Thoracic aorta (tissue), 2 donors: ENCODE measurements around the gene UNC45A. TPM values are rescaled to one million over a fixed set of nuclear protein-coding genes. Genes with fewer than 3 reads are reported as not detected.

Source experiments
- ATAC-seq: fragments of 150-250 bp; one replicate; pipeline ENCODE4 v1.8.0; 2017; ENCODE audit warnings: low read depth; ENCODE audit not compliant: insufficient number of reproducible peaks, low FRiP score
- DNase-seq: peaks from one replicate; pipeline ENCODE4 v3.0.0-alpha.2; 2020; ENCODE audit warnings: low spot score
- H3K27ac ChIP-seq, 2 donors: fragments of 200-600 bp; sonication (generic); 1 replicate in 1 of 2; 2 replicates in 1 of 2; pipeline ENCODE4 v1.5.1; 2016; ENCODE audit warnings: mild to moderate bottlenecking in 2 of 2, moderate library complexity in 2 of 2
- H3K27me3 ChIP-seq: fragments of 200-600 bp; sonication (generic); replicated peaks from 2 replicates; pipeline ENCODE4 v1.6.0; 2016; ENCODE audit warnings: mild to moderate bottlenecking; ENCODE audit not compliant: insufficient read depth
- H3K36me3 ChIP-seq: fragments of 200-600 bp; sonication (generic); one replicate; pipeline ENCODE4 v1.5.1; 2016
- H3K4me1 ChIP-seq, 2 donors: fragments of 200-600 bp; sonication (generic); 1 replicate in 1 of 2; 2 replicates in 1 of 2; pipeline versions ENCODE4 v1.5.1 to v1.6.0; 2016; ENCODE audit warnings: low read depth in 2 of 2, mild to moderate bottlenecking in 1 of 2; ENCODE audit not compliant: control insufficient read depth in 1 of 2
- H3K4me3 ChIP-seq: fragments of 200-600 bp; sonication (generic); 2 replicates; pipeline ENCODE4 v1.5.1; 2016; ENCODE audit warnings: mild to moderate bottlenecking
- H3K9me3 ChIP-seq: fragments of 200-600 bp; sonication (generic); 2 replicates; pipeline ENCODE4 v1.5.1; 2016
- total RNA-seq, 2 donors: library from RNA; depleted of rRNA; stranded (reverse); fragments of >200 nt; gene quantifications; one replicate each; pipeline versions ENCODE4 v1.1.0 to v1.2.3, GENCODE V29; 2016
- TF ChIP-seq, protein P1 (sequence below): fragments of 200-600 bp; sonication (generic); IDR thresholded peaks from one replicate; pipeline ENCODE4 v1.5.1; 2019; ENCODE audit warnings: antibody characterized with exemption

UNC45A gene
- total RNA-seq, 2 donors from 2014 or later: 54.0 to 65.5 TPM

DNA sequence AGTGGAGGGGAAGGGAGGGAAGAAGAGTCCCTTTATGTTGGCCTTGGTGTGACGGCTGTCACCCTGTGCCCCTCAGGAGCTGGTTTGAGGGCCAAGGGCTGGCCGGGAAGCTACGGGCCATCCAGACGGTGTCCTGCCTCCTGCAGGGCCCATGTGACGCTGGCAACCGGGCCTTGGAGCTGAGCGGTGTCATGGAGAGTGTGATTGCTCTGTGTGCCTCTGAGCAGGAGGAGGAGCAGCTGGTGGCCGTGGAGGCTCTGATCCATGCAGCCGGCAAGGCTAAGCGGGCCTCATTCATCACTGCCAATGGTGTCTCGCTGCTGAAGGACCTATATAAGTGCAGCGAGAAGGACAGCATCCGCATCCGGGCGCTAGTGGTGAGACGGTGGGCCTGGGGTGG, 11.5 kb downstream of the UNC45A start:
- TF ChIP-seq, protein P1, sequence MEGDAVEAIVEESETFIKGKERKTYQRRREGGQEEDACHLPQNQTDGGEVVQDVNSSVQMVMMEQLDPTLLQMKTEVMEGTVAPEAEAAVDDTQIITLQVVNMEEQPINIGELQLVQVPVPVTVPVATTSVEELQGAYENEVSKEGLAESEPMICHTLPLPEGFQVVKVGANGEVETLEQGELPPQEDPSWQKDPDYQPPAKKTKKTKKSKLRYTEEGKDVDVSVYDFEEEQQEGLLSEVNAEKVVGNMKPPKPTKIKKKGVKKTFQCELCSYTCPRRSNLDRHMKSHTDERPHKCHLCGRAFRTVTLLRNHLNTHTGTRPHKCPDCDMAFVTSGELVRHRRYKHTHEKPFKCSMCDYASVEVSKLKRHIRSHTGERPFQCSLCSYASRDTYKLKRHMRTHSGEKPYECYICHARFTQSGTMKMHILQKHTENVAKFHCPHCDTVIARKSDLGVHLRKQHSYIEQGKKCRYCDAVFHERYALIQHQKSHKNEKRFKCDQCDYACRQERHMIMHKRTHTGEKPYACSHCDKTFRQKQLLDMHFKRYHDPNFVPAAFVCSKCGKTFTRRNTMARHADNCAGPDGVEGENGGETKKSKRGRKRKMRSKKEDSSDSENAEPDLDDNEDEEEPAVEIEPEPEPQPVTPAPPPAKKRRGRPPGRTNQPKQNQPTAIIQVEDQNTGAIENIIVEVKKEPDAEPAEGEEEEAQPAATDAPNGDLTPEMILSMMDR: no peak
- H3K4me1 ChIP-seq: no peaks in the 10 kb centered on the region
- ATAC-seq: no peak
- no peaks in the 10 kb centered on the region for H3K9me3 ChIP-seq
- H3K36me3 ChIP-seq: peaks cover 79% of the 10 kb centered on the region
- no peaks in the 10 kb centered on the region for H3K27me3 ChIP-seq
- DNase-seq: no peak
- no peak overlapping the region for H3K27ac ChIP-seq
- no peak overlapping the region for H3K4me3 ChIP-seq

- no peaks in the 10 kb centered on the region for H3K9me3 ChIP-seq
- H3K27ac ChIP-seq: no peak overlapping the region
- peaks cover 80% of the 10 kb centered on the region for H3K36me3 ChIP-seq
- DNase-seq (no peak), ATAC-seq (no peak)
- no peaks in the 10 kb centered on the region for H3K27me3 ChIP-seq
- TF ChIP-seq, protein P1: no peak
- H3K4me3 ChIP-seq: no peak overlapping the region
- H3K4me1 ChIP-seq: no peaks in the 10 kb centered on the region
Measured at GRCh38 chr15:90946941-90947576, 12.0 kb downstream of the UNC45A start.

GRCh38 chr15:90947577-90948357, 12.7 kb downstream of the UNC45A start:
- TF ChIP-seq, protein P1: no peak
- no peaks in the 10 kb centered on the region for H3K27me3 ChIP-seq
- H3K27ac ChIP-seq: no peak overlapping the region
- ATAC-seq: no peak
- no peak overlapping the region for H3K4me3 ChIP-seq
- H3K9me3 ChIP-seq: no peaks in the 10 kb centered on the region
- H3K4me1 ChIP-seq: no peaks in the 10 kb centered on the region
- peaks cover 74% of the 10 kb centered on the region for H3K36me3 ChIP-seq
- no peak for DNase-seq

- DNase-seq (no peak), ATAC-seq (no peak)
- H3K36me3 ChIP-seq: peaks cover 74% of the 10 kb centered on the region
- H3K27me3 ChIP-seq: no peaks in the 10 kb centered on the region
- TF ChIP-seq, protein P1: no peak
- H3K4me3 ChIP-seq: no peak overlapping the region
- H3K4me1 ChIP-seq: no peaks in the 10 kb centered on the region
- H3K9me3 ChIP-seq: no peaks in the 10 kb centered on the region
- no peak overlapping the region for H3K27ac ChIP-seq
Measured at GRCh38 chr15:90948506-90948905, 13.4 kb downstream of the UNC45A start.

DNA sequence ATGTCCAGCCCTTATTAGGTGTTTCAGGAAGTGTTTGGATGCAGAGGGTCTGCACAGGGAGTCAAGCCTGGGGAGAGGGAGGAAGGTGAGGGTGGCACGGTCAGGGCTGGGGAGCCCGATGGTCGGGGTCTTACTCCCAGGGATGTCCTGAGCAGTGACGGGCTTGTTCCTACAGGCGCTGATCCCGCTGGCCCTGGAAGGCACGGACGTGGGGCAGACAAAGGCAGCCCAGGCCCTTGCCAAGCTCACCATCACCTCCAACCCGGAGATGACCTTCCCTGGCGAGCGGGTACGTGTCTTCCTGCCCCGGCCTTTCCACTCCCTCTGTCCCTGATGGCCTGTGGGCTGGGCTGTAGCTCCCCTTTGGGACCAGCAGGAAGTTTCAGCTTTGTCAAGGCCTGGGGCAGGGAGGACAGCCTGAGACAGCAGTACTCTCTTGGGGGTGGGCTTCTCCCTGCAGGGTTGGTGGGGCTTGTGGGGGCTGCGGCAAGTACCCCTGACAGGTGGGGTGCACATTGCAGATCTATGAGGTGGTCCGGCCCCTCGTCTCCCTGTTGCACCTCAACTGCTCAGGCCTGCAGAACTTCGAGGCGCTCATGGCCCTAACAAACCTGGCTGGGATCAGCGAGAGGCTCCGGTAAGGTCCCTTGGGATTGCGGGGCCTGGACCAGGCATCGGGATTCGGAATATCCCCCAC, 15.0 kb downstream of the UNC45A start:
- H3K27ac ChIP-seq: no peak overlapping the region
- H3K4me3 ChIP-seq: no peak overlapping the region
- H3K36me3 ChIP-seq: peaks cover 62% of the 10 kb centered on the region
- TF ChIP-seq, protein P1: no peak
- no peaks in the 10 kb centered on the region for H3K27me3 ChIP-seq
- H3K9me3 ChIP-seq: no peaks in the 10 kb centered on the region
- ATAC-seq (no peak), DNase-seq (no peak)
- peaks cover 0 to under 1% of the 10 kb centered on the region in 2 donors for H3K4me1 ChIP-seq
